K562 treated with DMSO at 1 percent for 4 hours (cell line): ENCODE data around the gene SAFB2. TPM values are rescaled to one million over a fixed set of nuclear protein-coding genes. Genes with fewer than 3 reads are reported as not detected.

Experiments
- total RNA-seq: library from RNA; unstranded; fragments of 300-600 nt; gene quantifications from 2 replicates; pipeline ENCODE4 v1.2.3, GENCODE V29; 2022; ENCODE audit not compliant: insufficient read depth

The SAFB2 gene
- total RNA-seq: 55.5 and 80.7 TPM in 2 replicates

DNA sequence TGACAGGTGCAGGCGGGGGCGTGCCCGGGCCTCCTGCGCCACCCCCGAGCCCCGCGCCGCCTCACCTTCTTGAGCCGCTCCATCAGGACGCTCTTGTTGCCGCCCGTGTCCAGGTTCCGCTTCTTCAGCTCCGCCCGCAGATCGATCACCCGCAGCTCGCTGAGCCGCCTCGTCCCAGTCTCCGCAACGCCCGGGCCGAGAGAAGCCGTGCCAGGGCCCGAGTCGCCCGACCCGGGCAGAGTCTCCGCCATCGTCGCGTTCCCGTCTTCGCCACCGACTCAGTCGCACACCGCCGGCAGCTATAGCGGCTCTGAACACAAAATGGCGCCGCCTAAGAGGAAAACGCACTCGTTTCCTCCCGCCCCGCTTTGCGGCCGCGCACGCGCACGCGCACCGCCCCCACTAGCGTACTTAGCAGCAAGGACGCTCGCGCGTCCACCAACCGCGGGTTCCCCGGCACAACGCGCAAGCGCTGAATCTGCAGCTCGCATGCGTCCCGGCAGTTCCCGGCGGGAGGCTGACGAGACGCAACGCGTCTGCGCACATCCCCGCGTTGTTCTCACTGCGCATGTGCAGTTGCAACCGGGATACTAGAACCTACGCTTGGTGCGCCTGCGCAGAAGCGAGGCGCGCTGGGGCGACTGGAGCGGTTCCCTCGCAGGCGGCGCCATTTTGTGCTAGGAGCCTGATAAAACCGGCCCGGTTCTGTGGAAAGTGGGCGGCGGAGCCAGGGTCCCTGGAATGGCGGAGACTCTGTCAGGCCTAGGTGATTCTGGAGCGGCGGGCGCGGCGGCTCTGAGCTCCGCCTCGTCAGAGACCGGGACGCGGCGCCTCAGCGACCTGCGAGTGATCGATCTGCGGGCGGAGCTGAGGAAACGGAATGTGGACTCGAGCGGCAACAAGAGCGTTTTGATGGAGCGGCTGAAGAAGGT lies at the start of gene SAFB2, which contains the start of gene SAFB:
TSS of gene SAFB2 (minus strand) at position 312 of the 932 bp plus-strand sequence. CDS start at position 251, 61 bp downstream.
TSS of gene SAFB (plus strand) at position 619 of the 932 bp plus-strand sequence. CDS start at position 742, 123 bp downstream.

GRCh38 chr19:5567360-5567969 lies 55.1 kb downstream of the SAFB2 start, which contains the start of gene TINCR:
Gene TINCR, minus strand, starts transcription at chr19:5567953.

Other genes starting within 250 kb of the SAFB2 start
- gene ZNRF4, start 167.4 kb downstream of the SAFB2 start, total RNA-seq: not detected in 2 replicates
- gene TINCR, start 54.8 kb downstream of the SAFB2 start, total RNA-seq: 1.8 and 3.0 TPM in 2 replicates
- 108 and 141 TPM in 2 replicates for gene SAFB, start 307 bp upstream of the SAFB2 start, total RNA-seq
- 34.1 and 41.8 TPM in 2 replicates for gene MICOS13, start 57.7 kb upstream of the SAFB2 start, total RNA-seq
- 7.8 and 11.4 TPM in 2 replicates for gene HSD11B1L, start 58.3 kb upstream of the SAFB2 start, total RNA-seq
- gene RPL36, start 67.5 kb upstream of the SAFB2 start, total RNA-seq: 1,206 and 1,238 TPM in 2 replicates
- 277 and 318 TPM in 2 replicates for gene LONP1, start 97.4 kb upstream of the SAFB2 start, total RNA-seq
- not detected in 2 replicates for gene CATSPERD, start 97.9 kb upstream of the SAFB2 start, total RNA-seq
- 2.1 and 2.6 TPM in 2 replicates for gene PRR22, start 162.0 kb upstream of the SAFB2 start, total RNA-seq
- 65.0 and 88.9 TPM in 2 replicates for gene DUS3L, start 168.4 kb upstream of the SAFB2 start, total RNA-seq
- gene NRTN, start 182.3 kb upstream of the SAFB2 start, total RNA-seq: 17.2 and 19.6 TPM in 2 replicates
- not detected in 2 replicates for gene FUT6, start 216.9 kb upstream of the SAFB2 start, total RNA-seq
- gene FUT3, start 228.7 kb upstream of the SAFB2 start, total RNA-seq: 0.65 TPM in 1 of 2 replicates, not detected in the other
- gene FUT5, start 247.8 kb upstream of the SAFB2 start, total RNA-seq: not detected in 2 replicates